Measurements from ENCODE around the gene RAB27A. TPM values are rescaled to one million over a fixed set of nuclear protein-coding genes. Genes with fewer than 3 reads are reported as not detected.
"Not testable (repeated sequence)": the region's sequence is repeated elsewhere in the genome, so short reads cannot be mapped to it uniquely, and the experiment has no call there.

The RAB27A gene
- total RNA-seq, 1 donor from 2014 or later = 17.8 TPM

- TF ChIP-seq EZH2 (IDR thresholded peaks at IDR 0.05; ENCODE audit: insufficient read depth, low read length) = no peak
- TF ChIP-seq, protein P1, sequence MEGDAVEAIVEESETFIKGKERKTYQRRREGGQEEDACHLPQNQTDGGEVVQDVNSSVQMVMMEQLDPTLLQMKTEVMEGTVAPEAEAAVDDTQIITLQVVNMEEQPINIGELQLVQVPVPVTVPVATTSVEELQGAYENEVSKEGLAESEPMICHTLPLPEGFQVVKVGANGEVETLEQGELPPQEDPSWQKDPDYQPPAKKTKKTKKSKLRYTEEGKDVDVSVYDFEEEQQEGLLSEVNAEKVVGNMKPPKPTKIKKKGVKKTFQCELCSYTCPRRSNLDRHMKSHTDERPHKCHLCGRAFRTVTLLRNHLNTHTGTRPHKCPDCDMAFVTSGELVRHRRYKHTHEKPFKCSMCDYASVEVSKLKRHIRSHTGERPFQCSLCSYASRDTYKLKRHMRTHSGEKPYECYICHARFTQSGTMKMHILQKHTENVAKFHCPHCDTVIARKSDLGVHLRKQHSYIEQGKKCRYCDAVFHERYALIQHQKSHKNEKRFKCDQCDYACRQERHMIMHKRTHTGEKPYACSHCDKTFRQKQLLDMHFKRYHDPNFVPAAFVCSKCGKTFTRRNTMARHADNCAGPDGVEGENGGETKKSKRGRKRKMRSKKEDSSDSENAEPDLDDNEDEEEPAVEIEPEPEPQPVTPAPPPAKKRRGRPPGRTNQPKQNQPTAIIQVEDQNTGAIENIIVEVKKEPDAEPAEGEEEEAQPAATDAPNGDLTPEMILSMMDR (IDR thresholded peaks at IDR 0.05; ENCODE audit: insufficient read depth, low read depth, low read length) = no peak
- Mint-ChIP-seq H3K27me3 (ENCODE audit: low read depth, unreplicated experiment) (no peaks in the 10 kb centered on the region), H3K4me3 (ENCODE audit: unreplicated experiment) (no peak overlapping the region), H3K9me3 (ENCODE audit: unreplicated experiment) (no peaks in the 10 kb centered on the region), H3K36me3 (ENCODE audit: low read depth, unreplicated experiment) (no peaks in the 10 kb centered on the region), H3K4me1 (ENCODE audit: low read depth, unreplicated experiment) (peaks cover 39% of the 10 kb centered on the region), H3K27ac (ENCODE audit: unreplicated experiment) (peak overlapping the region; percentile 77)
- Histone ChIP-seq H3K4me1 (ENCODE audit: insufficient read depth, low read length) (peaks cover 29% of the 10 kb centered on the region), H2AFZ (ENCODE audit: low read depth, low read length) (no peak overlapping the region), H3K4me3 (ENCODE audit: insufficient read depth, low read depth, low read length) (no peak overlapping the region), H4K20me1 (ENCODE audit: insufficient read depth, low read length) (peaks cover 12% of the 10 kb centered on the region), H3K27ac (ENCODE audit: low read depth, low read length) (peak overlapping the region; percentile 61), H3K79me2 (ENCODE audit: insufficient read depth, low read length) (peaks cover 58% of the 10 kb centered on the region), H3K9me3 (ENCODE audit: insufficient read depth, low read depth, low read length) (no peaks in the 10 kb centered on the region), H3K4me2 (ENCODE audit: low read length) (peak overlapping the region; percentile 73), H3K27me3 (ENCODE audit: insufficient read depth, low read length) (no peaks in the 10 kb centered on the region), H3K36me3 (ENCODE audit: insufficient read depth, low read length) (no peaks in the 10 kb centered on the region), H3K9ac (ENCODE audit: low read length) (no peak overlapping the region)
- FAIRE-seq = no peak
- no peak for DNase-seq (ENCODE audit: low read depth)
Observed at GRCh38 chr15:55281517-55282228, 7.9 kb downstream of the RAB27A start.

- peaks cover 39% of the 10 kb centered on the region for H3K4me1 Mint-ChIP-seq (ENCODE audit: low read depth, unreplicated experiment)
- not testable (repeated sequence) for H3K4me3 ChIP-seq (ENCODE audit: insufficient read depth, low read depth, low read length); H3K36me3 ChIP-seq (ENCODE audit: insufficient read depth, low read length); H3K4me2 ChIP-seq (ENCODE audit: low read length); H3K9me3 ChIP-seq (ENCODE audit: insufficient read depth, low read depth, low read length); H3K9ac ChIP-seq (ENCODE audit: low read length); H3K27me3 Mint-ChIP-seq (ENCODE audit: low read depth, unreplicated experiment); DNase-seq (ENCODE audit: low read depth); H3K9me3 Mint-ChIP-seq (ENCODE audit: unreplicated experiment); H3K36me3 Mint-ChIP-seq (ENCODE audit: low read depth, unreplicated experiment); FAIRE-seq; H4K20me1 ChIP-seq (ENCODE audit: insufficient read depth, low read length); H3K27ac ChIP-seq (ENCODE audit: low read depth, low read length); H3K4me3 Mint-ChIP-seq (ENCODE audit: unreplicated experiment); H2AFZ ChIP-seq (ENCODE audit: low read depth, low read length); H3K27me3 ChIP-seq (ENCODE audit: insufficient read depth, low read length); H3K27ac Mint-ChIP-seq (ENCODE audit: unreplicated experiment)
- H3K4me1 ChIP-seq (ENCODE audit: insufficient read depth, low read length) = peaks cover 29% of the 10 kb centered on the region
- peaks cover 47% of the 10 kb centered on the region for H3K79me2 ChIP-seq (ENCODE audit: insufficient read depth, low read length)
Observed at GRCh38 chr15:55280589-55280988, 9.0 kb downstream of the RAB27A start.

- peak overlapping the region; percentile 93 for H3K27ac Mint-ChIP-seq (ENCODE audit: unreplicated experiment)
- Histone ChIP-seq H3K9ac (ENCODE audit: low read length) (peak overlapping the region; percentile 49), H3K27ac (ENCODE audit: low read depth, low read length) (peak overlapping the region; percentile 69), H3K4me1 (ENCODE audit: insufficient read depth, low read length) (peaks cover 29% of the 10 kb centered on the region), H3K4me2 (ENCODE audit: low read length) (peak overlapping the region; percentile 67), H2AFZ (ENCODE audit: low read depth, low read length) (no peak overlapping the region), H3K4me3 (ENCODE audit: insufficient read depth, low read depth, low read length) (no peak overlapping the region), H3K27me3 (ENCODE audit: insufficient read depth, low read length) (no peaks in the 10 kb centered on the region), H3K79me2 (ENCODE audit: insufficient read depth, low read length) (peaks cover 41% of the 10 kb centered on the region), H3K36me3 (ENCODE audit: insufficient read depth, low read length) (no peaks in the 10 kb centered on the region), H3K9me3 (ENCODE audit: insufficient read depth, low read depth, low read length) (no peaks in the 10 kb centered on the region), H4K20me1 (ENCODE audit: insufficient read depth, low read length) (peaks cover 7% of the 10 kb centered on the region)
- DNase-seq (ENCODE audit: low read depth) (peak; percentile 95), FAIRE-seq (no peak)
- no peak overlapping the region for H3K4me3 Mint-ChIP-seq (ENCODE audit: unreplicated experiment)
- no peaks in the 10 kb centered on the region for H3K27me3 Mint-ChIP-seq (ENCODE audit: low read depth, unreplicated experiment)
- H3K4me1 Mint-ChIP-seq (ENCODE audit: low read depth, unreplicated experiment) = peaks cover 39% of the 10 kb centered on the region
- TF ChIP-seq EZH2 (IDR thresholded peaks at IDR 0.05; ENCODE audit: insufficient read depth, low read length) = no peak
- TF ChIP-seq, protein P1 (IDR thresholded peaks at IDR 0.05; ENCODE audit: insufficient read depth, low read depth, low read length) = no peak
- no peaks in the 10 kb centered on the region for H3K9me3 Mint-ChIP-seq (ENCODE audit: unreplicated experiment)
- no peaks in the 10 kb centered on the region for H3K36me3 Mint-ChIP-seq (ENCODE audit: low read depth, unreplicated experiment)
Observed at GRCh38 chr15:55279746-55280351, 9.8 kb downstream of the RAB27A start.

Measured in astrocyte (in vitro differentiated cells and primary cell).